Measurements from ENCODE around the gene KDM3B.
"Not testable (repeated sequence)": the region's sequence is repeated elsewhere in the genome, so short reads cannot be mapped to it uniquely, and the experiment has no call there.

KDM3B gene

DNA sequence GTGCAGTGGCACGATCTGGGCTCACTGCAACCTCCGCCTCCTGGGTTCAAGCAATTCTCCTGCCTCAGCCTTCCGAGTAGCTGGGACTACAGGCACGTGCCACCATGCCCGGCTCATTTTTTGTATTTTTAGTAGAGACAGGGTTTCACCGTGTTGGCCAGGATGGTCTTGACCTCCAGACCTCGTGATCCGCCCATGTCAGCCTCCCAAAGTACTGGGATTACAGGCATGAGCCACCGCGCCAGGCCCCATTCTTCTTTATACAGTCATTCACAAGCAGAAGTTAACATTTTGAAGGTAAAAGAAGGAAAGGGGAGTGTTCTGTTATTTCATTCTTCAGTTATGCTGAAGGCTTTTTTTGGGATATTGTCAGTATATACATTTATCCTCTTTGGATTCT is 37.4 kb downstream of the KDM3B start:
- not testable (repeated sequence) for ATAC-seq, DNase-seq

DNA sequence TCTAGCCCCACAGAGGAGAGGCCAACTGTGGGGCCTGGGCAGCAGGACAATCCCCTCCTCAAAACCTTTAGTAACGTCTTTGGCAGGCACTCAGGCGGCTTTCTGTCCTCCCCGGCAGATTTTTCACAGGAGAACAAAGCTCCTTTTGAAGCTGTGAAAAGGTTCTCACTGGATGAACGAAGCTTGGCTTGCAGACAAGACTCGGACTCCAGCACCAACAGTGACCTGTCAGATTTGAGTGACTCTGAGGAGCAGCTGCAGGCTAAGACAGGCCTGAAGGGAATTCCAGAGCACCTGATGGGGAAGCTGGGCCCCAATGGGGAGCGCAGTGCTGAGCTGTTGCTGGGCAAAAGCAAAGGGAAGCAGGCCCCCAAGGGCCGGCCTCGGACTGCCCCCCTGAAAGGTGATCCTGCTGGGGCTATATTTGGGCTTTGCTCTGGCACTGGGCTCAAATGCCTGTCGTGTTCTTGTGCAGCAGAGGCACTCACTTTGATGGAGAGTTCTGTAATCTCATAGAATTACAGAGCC is 39.4 kb downstream of the KDM3B start:
- ATAC-seq (no peak), DNase-seq (no peak)

DNA sequence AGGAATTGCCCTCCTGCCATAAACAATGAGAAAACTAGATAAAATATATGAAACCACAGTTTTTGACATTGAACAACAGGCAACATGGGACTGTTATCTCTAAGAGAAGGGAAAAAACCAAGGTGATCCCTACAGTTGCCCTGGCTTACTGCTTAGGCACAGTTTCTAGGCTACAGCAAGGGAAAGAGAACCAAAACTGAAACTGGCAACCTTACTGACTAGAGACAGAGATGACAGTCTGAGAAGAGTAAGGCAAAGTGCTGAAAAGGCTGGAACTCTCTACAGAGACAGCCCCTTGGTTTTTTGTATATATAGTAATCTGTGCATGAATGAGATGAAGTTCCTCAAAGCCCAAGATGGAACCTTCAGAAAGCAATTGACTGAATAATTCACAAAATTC is 50.2 kb downstream of the KDM3B start:
- no peak for DNase-seq
- ATAC-seq = peak; percentile 46

DNA sequence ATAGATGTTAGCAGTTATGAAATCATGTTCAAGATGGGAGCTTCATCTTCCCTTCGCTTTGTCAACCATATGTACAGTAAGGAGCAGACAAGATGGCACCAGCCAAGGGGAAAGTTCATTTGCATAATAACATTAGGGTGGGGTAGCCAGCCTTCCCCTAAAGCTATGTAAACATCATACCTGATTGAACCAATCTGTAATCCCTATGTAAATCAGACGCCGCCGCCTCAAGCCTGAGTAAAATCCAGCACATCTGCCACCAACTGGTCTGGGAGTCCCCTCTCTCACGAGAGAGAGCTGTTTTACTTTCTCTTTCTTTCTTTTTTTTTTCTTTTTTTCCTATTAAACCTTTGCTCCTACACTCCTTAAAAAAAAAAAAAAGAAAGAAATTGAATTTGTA is 55.5 kb downstream of the KDM3B start:
- peak; percentile 18 for DNase-seq

DNA sequence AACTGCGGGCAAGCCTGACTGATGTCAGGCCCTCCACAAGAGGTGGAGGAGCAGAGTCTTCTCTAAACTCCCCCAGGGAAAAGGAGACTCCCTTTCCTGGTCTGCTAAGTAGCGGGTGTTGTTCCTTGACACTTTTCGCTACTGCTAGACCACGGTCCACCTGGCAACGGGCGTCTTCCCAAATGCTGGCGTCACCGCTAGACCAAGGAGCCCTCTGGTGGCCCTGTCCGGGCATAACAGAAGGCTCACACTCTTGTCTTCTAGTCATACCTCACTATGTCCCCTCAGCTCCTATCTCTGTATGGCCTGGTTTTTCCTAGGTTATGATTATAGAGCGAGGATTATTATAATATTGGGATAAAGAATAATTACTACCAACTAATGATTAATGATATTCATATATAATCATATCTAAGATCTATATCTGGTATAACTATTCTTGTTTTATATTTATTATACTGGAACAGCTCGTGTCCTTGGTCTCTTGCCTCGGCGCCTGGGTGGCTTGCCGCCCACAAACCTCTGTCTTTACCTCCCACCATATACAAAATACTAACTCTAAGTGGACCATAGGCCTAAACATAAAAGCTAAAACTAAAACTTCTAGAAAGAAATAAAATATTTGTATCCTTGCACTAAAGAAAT is 58.6 kb downstream of the KDM3B start:
- DNase-seq = peak; percentile 37
- ATAC-seq = not testable (repeated sequence)

More for the DNA sequence above, 55.5 kb downstream of the KDM3B start:
- peak; percentile 63 for ATAC-seq

DNA sequence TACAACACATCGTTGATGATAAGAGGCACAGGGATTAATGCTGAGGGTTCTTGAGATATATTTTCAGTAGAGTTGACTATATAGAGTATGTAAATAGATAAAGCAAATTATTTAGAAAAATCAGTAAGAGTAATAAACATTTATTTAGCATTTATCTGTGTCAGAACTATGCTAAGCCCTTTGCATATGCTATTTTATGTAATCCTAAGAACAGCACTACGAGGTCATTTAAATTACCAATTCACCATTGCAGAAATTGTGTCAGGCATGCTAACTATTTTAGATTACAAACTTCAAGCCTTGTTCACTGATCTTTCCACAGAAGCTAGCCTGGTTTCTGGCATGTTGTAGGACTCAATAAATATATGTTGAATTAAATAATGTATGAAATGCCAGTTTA is 66.0 kb downstream of the KDM3B start:
- ATAC-seq = no peak
- no peak for DNase-seq

DNA sequence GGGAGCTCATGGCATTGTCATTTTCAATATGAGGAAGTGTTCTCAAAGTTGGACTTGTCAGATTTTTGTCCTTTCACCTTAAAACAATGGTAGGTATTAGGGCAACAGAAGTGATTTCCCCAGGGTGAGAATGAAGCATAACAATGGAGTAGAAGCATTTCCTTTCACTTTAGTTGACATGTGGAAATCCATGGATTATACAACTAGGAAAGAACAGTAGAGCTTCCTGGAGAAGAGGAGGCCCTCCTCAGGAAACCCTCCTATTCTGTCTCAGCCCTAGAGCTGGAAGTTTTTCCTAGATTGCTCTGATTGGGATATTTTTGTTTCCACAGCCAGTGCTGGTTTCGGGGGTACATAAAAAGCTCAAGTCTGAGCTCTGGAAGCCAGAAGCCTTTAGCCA is 72.6 kb downstream of the KDM3B start:
- ATAC-seq = no peak

DNA sequence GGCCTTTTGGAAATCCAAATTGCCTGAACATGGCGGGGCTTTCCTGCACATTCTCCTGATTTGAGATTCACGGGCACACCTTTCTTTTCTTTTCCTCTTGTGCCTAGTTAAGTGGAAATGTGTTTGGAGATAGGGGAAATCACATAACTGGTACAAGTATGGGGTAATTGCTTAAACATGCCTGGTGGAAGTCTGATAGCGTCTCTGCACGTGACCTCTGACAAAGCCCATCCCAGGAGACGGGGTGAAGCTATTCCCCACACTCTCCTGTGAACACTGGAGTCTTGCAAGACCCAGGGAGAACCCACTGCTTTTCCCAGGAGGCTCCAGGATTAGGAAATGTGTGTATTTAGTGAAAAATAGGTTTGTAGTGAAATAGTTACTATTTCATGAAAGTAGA is 83.5 kb downstream of the KDM3B start:
- ATAC-seq (no peak), DNase-seq (no peak)

More for the DNA sequence above, 72.6 kb downstream of the KDM3B start:
- DNase-seq = no peak

DNA sequence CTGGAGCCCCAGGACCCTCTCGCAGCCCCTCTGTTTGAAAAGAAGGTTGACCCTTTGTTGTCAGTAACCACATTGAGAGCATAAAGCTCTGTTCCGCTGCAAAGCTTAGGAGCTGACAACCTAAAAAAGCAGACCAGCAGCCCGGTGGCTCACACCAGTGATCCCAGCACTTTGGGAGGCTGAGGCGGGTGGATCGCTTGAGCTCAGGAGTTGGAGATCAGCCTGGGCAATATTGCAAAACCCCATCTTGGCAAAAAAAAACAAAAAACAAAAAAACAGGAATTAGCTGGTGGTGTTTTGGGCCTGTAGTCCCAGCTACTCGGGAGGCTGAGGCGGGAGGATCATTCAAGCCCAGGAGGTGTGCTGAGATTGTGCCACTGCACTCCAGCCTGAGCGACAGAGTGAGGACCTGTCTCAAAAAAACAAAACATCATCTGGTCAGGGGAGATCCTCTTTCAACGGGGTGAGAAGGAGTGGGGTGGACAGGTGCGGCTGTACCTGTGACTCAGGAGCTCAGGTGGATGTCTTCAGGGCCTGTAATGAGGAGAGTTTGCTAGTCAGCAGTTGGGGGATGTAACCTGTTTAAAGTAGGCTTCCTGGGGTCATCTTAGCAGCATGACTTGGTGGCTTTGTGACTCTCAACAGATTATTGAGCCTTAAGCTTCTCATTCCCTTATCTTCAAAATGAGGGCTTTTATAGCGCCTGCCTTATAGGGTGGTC is 85.7 kb downstream of the KDM3B start:
- no peak for ATAC-seq

DNA sequence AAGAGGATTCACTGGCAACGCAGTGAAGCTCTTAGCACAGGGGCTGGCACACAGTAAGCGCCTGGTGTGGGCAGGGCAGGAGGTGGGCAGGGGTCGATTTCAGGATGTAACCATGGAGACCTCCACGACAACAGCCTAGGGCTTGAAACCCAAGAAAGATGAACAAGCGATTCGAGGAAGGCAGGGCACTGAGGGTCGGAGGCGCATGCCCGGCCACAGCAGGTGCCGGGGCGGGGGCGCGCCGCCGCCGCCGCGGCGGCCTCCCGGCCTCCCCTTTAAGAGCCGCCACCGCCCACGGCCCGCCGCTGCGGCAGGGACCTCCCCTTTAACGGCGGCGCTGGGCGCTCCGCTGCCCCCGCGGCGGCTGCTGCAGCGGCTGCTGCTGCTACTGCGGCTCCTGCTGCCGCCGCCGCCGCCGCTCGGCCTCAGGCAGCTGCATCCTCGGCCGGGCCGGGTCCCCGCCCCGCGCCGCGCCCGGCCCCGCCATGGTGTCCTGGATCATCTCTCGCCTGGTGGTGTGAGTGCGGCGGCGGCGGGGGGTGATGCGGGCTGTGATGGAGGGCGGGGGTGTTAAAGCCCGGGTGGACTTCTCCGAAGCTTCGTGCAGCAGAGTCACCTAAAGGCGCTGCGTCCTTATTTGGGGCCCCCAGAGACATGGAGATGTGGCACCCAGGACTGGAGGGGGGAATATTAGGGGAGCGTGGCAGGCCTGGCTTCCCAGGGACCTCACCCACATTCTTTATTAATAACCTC is 86.4 kb downstream of the KDM3B start, which contains the start of gene REEP2:
TSS of gene REEP2 (plus strand) at position 334 of the 753 bp plus-strand sequence. CDS start at position 486, 152 bp downstream.
- ATAC-seq (peak; percentile 87), DNase-seq (peak; percentile 79)

More for the DNA sequence above, 85.7 kb downstream of the KDM3B start:
- DNase-seq = no peak

DNA sequence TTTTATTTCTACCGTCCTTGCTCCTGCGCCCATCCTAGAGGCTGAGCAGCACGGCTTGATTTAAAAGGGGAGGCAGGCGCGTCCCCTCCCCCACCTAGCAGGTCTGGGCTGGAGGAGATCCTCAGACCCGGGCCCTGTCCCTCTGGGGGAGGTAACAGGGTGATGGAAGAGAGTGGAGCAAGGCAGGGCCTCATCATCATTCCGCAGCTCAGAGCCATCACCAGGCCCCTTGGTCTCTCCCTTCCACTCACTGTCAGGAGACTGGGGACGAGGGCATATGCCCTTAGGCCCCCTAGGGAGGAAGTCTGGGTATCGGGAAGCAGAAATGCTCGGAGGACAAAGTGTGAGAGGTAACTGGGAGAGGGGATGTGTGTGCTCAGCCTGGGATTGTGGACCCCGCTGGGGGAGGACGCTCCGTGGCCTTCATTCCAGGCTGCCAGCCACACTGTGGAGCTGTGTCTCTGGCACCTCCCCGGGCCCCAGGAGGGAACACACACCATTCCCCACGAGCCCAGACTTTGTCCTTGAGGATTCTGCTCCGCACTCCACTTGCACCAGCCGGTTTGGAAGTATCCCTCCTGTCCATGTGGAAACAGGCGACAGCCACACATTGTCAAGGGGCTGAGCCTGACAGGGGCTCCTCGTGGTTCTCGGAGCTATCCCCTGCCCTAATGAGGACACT is 87.1 kb downstream of the KDM3B start:
- DNase-seq (no peak), ATAC-seq (peak; percentile 26)

DNA sequence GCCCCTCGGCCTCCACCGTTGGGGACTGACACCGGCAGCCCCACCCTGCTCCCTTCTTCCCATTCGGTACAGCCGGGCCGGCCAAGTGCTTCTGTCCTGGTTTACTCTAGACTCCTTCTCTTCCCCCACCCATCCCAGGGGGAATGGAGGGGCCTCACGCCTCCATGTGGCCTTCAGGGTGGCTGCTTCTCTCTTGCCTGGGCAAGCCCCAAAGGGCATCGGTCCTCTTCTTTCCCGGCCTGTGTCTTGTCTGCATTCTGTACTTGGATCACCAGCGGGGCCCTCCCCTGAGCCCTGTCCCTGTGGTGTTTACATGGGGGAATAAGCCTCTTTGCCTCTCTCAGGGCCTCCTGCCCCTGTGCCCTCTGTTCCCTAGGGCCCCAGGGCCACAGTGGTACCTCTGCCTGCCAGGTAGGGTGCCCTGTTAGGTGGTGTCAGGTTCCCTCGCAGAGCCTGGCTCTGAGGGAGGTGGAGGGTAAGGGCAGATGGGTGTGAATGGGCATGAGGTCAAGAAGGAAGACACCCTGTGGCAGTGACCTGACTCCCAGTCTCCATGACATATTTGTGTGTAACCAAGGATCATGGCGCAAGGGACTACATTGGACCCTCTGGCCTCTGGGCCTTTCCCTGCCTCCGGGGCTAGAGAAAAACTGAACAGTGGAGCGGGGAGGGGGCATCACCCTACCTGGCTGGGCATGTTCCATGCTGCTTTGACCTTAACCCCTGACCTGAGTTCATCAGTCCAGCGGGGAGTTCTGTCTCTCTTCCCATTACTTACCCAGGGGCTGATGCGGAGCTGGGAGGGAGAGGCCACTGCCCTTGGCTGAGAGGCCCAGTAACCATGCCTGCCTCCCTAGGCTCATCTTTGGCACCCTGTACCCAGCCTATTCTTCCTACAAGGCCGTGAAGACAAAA is 87.9 kb downstream of the KDM3B start:
- DNase-seq (no peak), ATAC-seq (no peak)

DNA sequence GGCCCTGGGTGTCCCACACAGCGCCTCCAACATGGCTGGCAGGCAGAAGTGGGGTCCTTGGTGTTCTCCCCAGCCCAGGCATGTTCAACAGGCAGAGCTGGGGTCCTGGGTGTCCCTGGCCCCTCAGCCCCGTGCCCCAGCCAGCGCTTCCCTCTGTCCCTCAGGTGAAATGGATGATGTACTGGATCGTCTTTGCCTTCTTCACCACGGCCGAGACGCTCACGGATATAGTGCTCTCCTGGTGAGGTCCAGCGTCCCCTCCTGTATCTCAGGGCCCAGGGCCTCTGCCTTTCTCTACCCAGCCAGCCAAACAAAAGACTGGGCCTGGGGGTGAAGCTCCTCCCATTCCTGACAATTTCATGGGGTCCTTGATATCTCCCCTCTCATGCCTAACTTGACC is 88.7 kb downstream of the KDM3B start:
- no peak for ATAC-seq
- DNase-seq = no peak

DNA sequence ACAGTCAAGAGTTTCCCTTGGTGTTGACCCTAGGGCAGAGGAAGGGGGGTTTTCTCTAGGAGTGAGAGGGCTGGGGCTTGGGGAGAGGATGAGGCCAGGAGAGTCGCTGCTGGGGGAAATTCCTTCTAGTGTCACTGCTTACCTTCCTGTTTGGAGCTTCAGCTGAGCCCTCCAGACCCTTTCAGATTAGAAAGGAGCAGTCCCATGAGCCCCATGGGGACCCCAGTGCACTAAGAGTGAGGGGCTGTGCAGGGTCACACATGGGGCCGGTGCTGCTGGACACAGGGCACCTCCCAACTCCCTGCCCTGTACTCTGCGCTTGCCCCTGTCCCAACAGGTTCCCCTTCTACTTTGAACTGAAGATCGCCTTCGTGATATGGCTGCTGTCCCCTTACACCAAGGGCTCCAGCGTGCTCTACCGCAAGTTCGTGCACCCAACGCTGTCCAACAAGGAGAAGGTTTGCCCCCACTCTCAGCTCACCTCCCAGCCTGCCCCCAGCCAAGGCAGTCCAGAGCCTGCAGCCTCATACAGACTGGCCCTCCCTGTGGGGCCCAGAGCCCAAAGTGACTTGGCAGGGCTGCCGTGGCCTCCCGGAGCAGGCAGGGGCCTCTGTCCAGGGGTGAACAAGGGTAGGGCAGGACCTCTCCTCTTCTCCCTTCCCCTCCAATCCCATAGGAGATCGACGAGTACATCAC is 91.7 kb downstream of the KDM3B start:
- DNase-seq (no peak), ATAC-seq (no peak)

DNA sequence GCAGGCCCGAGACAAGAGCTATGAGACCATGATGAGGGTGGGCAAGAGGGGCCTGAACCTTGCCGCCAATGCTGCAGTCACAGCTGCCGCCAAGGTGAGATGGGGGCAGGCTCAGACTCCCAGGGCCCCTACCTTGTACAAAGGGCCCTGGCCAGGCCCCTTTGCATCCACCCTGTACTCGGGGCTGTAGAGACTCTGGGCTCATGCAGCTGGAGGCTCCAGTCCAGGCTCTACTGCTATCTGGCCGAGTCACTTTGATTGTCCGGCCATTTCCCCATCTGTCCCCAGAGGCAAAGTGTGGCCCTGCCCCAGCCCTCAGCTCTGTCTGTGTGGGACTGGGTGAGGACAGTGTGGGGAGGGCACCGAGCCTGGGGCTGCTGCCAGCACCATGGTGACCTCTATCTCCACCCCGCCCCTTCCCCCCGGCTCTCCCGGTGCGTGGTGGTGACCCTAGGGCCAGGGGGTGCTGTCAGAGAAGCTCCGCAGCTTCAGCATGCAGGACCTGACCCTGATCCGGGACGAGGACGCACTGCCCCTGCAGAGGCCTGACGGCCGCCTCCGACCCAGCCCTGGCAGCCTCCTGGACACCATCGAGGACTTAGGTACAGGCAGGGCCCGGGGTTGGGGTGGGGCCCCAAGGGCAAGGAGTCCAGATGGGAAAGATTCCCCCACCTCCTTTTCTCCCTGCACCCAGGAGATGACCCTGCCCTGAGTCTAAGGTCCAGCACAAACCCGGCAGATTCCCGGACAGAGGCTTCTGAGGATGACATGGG is 92.5 kb downstream of the KDM3B start:
- DNase-seq (no peak), ATAC-seq (no peak)

DNA sequence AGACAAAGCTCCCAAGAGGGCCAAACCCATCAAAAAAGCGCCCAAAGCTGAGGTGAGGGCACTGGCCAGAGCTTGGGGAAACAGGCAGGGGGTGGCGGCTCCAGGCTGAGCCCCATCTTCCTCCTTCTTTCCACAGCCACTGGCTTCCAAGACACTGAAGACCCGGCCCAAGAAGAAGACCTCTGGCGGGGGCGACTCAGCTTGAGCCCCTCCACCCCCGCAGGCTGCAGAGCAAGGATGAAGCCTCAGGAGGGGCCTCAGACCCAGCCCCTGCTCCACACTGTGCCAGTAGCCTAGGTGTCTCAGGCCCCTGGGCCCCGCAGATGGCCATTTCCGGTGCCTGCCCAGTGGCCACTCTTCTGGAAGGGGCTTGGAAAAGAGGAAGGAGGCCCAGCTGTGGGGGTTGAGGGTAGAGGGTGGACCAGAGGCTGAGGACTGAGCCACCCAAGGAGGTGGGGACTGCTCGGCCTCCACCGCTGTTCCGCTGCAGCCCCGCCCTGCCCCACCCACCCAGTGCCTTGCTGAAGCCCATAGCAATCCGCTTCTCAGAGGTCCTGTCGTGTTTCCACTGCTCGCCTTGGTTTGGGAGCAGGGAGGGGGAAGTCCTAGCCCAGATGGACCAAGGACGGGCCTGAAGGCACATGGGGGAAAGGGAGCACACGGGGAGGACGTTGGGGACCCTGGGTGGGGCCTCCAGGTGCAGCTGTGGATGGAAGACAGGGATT is 93.2 kb downstream of the KDM3B start:
- DNase-seq = no peak
- no peak for ATAC-seq

DNA sequence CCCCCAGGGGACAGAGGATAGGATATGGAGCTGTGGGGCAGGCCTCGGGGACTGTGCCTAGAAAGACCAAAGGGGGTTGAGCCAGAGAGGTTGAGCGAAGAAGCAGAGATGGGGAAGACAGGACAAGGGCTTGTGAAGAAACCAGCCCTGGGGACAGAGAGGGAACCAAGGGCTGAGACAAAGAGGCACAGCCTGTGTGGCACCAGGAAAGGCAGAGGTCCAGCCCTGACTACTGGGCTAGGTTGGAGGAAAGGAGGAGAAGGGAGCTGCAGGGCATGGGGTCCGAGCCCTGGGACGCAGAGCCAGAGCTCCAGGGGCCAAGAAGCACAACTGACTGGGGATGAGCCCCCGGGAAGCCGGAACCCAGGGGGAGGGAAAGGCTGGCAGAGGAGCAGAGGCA is 95.6 kb downstream of the KDM3B start:
- no peak for ATAC-seq
- no peak for DNase-seq

DNA sequence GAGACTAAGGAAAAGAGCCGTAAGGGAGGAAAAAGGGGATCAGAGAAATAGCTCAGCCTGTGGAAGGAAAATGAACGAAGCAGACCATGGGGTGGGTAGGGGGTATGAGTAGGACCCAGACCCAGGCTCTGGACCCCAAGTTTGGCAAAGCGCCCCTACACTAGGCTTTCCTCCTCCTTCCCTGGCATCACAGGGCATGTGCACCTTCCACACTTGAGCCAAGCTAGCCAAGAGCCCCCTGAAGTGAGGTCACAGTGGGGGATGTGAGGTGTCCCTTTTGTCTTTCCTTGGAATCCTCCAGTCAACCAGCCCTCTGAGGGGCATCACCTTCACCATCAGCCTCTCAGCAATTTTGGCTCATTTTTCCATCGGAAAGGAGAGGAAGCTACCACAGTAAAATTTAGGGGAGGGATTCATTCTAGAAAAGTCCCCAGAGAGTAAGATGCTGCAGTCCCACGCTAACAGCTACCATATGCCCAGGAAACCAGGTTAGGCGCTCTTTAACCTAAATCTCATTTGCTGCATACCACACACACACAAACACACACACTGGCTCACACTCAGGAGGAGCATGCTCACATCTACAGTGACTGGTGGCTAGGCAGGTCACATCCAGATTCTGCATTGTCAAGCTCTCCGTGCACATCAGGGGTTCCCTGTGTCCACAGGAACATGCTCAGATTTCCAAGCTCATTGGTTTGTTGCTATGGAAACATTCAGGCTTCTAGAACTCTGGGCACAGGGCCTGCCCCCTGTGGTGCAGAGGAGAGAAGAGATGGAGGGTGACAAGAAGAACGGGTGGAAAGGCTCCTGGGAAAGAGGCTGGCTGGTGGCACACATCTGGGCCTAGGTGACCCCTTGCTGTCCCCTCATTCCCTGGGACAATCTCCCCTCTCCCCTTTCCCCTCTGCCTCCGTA is 96.3 kb downstream of the KDM3B start:
- no peak for ATAC-seq
- DNase-seq = no peak
